Lung microvascular endothelial cell (primary cell): ENCODE measurements around the gene TTC39A. TPM values are rescaled to one million over a fixed set of nuclear protein-coding genes. Genes with fewer than 3 reads are reported as not detected.
"Not testable (repeated sequence)": the region's sequence is repeated elsewhere in the genome, so short reads cannot be mapped to it uniquely, and the experiment has no call there.

Experiments used
- DNase-seq, 2 donors: peaks; one replicate each; pipeline versions ENCODE4 v3.0.0 to v3.0.0-alpha.2; 2010; ENCODE audit warnings: low read depth in 2 of 2
- total RNA-seq: library from RNA; depleted of rRNA; stranded (reverse); fragments of >200 nt; gene quantifications from 2 replicates; pipeline ENCODE4 v1.2.1, GENCODE V29; 2014

Gene TTC39A
- total RNA-seq, 1 donor from 2014 or later: 1.6 TPM

DNA sequence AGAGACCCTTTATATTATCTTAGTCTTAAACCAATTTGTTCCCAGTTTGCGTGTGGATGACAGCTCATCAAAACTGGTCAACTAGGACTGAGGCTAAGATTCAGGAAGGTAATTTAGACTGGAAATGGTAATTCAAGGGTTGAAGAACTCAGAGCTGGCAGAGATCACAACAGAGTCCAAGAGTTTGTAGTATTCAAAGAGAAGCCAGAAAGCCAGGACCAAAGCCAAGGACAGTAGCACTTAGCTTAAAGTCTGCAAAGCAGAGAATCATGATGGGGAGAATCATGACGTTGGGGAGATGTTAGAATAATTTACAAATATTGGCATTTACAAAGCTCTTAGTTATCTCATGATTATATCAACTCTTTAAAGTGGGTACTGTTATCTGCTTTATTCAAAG, 61.7 kb downstream of the TTC39A start:
- DNase-seq: peak in 1 of 2 donors; percentile 35

- DNase-seq: no peak
Observed at GRCh38 chr1:51266791-51267190, 63.6 kb downstream of the TTC39A start.

DNA sequence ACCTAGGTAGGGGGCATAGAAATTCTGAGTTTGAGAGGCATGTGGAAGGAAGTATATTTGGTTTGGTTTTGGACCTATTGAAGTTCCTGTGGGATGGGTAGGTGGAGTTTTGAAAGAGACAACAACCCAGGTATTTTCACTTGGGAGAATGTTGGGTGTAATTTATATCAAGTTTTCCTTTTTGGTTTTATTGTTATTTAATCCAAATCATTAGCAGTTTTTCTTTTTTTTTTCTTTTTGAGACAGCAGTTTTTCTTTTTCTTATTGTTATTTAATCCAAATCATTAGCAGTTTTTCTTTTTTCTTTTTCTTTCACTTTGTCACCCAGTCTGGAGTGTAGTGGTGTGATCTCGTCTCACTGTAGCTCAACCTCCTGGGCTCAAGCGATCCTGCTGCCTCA, 64.2 kb downstream of the TTC39A start:
- no peak for DNase-seq

DNA sequence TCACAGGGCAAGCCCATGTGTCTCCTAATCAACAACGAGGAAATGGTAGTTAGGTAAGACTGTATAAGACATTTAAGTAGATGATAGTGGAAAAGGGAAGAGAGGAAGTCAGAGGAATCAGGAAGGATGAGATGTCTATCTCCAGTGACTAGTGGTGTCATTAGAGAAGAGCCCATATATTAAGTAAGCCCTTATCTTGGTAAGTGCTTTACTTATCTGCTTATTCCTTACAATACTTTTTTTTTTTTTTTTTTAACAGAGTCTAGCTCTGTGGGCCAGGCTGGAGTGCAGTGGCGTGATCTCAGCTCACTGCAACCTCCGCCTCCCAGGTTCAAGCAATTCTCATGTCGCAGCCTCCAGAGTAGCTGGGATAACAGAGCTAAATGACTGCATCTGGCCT, 64.7 kb downstream of the TTC39A start:
- no peak for DNase-seq

DNA sequence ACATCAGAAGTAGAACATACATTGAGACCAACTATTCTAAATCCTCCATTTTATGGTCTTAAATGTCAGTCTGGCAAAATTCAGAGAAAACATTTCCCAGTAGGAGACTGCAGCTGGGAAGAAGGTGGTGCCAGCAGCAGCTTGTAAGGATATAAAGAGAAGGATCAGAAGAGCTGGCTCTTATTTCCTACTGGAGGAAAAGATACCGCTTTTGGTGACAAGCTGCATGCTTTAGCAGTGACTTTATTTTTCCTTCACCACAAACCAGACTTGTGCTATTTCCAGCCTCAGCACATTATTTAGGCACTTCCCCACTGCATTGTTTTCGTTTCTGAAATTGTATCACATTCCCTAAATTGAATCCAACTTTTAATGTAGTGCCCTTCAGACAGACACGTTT, 65.9 kb downstream of the TTC39A start:
- peak; percentile 54 to 72 for DNase-seq

- DNase-seq: no peak
Observed at GRCh38 chr1:51263147-51263877, 67.0 kb downstream of the TTC39A start.

GRCh38 chr1:51255331-51255730, 75.0 kb downstream of the TTC39A start:
- no peak for DNase-seq

DNA sequence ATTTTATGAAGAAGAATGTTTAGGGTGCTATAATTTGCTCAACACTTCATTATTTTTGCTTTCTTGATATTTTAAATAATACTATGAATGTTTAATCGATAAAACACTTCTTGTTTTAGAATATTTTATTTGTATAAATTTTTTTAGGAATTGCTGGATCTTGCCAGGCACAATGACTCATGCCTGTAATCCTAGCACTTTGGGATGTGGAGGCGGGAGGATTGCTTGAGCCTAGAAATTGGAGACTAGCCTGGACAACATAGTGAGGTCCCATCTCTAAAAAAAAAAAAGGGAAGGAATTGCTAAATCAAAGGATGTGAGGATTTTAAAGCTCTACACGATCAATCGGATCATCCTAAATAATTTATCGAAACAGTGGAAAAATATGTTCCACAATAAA, 76.7 kb downstream of the TTC39A start:
- peak in 1 of 2 donors; percentile 10 for DNase-seq

- DNase-seq: no peak
Observed at GRCh38 chr1:51252366-51252765, 78.0 kb downstream of the TTC39A start.

GRCh38 chr1:51251165-51251564, 79.2 kb downstream of the TTC39A start:
- not testable (repeated sequence) for DNase-seq

GRCh38 chr1:51250729-51251128, 79.6 kb downstream of the TTC39A start:
- DNase-seq: not testable (repeated sequence)

DNA sequence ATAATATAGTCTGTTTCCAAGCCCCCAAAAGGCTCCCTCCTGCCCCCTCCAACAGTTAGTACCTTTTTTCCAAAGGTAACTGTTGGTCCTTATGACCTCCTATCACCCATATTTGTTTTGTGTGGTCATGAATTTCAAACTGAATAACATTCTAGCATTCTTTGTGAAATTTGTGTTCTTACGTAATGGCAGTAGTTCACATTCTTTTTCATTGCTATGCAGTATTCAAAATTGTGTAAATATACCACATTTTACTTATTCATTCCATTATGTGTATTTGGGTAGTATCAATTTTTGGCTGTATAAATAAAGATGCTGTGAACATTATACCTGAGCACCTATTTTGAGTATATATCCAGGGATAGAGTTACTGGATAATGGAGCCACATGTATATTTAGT, 80.9 kb downstream of the TTC39A start:
- DNase-seq: no peak

DNA sequence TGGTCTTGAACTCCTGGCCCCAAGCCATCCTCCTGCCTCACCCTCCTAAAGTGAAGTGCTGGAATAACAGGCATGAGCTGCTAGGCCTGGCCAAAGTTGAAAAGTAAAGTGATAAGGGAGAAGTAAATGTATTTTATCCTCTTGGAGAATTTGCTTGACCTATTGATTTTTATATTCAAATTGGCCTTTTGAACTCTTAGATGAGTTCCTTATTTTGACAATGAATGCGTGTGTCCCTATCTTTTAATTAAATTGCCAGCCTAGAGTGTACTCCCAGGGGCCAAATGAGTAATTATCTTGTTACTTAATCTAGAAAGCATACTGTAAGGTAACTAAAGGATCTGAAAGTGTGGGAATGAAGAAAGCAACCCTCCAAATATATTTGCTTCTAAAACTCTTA, 82.9 kb downstream of the TTC39A start:
- DNase-seq: no peak

GRCh38 chr1:51247022-51247421, 83.3 kb downstream of the TTC39A start:
- DNase-seq: no peak

- DNase-seq: peak in 1 of 2 donors; percentile 35
Observed at GRCh38 chr1:51242546-51242945, 87.8 kb downstream of the TTC39A start.

GRCh38 chr1:51241119-51241518, 89.2 kb downstream of the TTC39A start:
- DNase-seq: no peak

GRCh38 chr1:51240084-51240483, 90.3 kb downstream of the TTC39A start:
- no peak for DNase-seq

- DNase-seq: peak in 1 of 2 donors; percentile 13
Observed at GRCh38 chr1:51238034-51238403, 92.3 kb downstream of the TTC39A start.

DNA sequence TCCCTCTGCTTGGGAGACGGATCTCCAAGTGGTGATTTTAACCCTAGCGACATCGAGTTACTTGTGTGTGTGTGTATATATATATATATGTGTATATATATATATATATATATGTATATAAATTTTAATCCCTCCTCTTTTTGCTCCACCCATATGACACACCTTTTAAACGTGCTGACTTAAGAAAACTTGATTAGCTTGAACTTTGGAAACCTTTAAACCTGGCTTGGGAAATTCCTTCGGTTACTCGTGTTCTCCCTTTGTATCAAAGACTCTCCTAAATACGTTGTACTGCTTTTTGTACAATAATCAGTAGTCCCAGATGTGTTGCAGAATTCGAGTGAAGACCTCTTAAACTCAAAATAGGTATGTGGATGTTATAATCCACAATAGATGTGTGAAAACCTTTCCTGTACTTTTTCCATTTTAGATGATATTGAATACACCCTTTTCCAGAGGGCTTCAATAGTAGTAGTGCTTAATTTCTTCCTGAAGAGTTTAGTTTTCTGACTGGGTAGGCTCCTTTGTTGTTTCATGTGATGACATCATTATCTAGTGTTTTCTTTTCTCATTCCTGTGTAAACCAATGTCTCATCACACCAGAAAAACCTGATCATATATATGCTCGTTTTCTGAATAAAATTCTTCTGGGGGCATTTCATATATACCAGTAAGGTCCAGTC, 92.9 kb downstream of the TTC39A start:
- DNase-seq: peak; percentile 37 to 49
